ENCODE results near the gene SLC6A18.
"Not testable (repeated sequence)": the region's sequence is repeated elsewhere in the genome, so short reads cannot be mapped to it uniquely, and the experiment has no call there.

The SLC6A18 gene

DNA sequence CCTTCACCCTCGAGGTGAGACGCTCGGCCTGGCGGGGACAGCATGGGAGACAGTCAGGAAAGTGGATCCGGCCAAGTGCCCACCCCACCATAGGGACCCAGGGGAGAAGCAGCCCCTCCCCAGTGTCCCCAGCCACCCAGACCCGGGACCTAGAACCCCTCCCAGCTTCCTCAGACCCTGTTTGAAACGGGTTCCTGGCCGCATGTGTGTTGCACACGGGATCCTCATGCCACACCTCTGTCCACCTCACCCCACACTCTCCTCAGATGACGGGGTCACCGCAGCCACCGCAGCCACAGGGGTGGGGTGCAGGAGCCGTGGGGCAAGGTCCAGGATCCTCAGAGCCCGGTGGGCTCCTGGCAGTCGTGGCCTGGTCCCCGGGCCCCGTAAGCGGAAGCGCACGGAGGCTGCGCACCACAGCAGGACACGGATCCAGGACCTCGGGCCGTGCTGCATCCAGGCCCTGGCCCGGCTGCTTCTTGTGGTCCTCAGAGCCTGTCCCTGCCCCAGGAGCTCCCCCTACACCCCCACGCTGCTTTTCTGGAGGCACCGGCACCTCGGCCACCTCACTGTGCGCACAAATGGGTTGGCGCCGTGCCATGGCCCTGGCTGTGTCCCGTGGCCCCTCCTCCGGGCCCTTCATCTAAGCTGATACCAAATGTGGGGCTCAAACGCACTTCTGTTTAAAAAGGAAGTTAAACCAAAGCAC, 54.4 kb downstream of the SLC6A18 start:
- DNase-seq = no peak

DNA sequence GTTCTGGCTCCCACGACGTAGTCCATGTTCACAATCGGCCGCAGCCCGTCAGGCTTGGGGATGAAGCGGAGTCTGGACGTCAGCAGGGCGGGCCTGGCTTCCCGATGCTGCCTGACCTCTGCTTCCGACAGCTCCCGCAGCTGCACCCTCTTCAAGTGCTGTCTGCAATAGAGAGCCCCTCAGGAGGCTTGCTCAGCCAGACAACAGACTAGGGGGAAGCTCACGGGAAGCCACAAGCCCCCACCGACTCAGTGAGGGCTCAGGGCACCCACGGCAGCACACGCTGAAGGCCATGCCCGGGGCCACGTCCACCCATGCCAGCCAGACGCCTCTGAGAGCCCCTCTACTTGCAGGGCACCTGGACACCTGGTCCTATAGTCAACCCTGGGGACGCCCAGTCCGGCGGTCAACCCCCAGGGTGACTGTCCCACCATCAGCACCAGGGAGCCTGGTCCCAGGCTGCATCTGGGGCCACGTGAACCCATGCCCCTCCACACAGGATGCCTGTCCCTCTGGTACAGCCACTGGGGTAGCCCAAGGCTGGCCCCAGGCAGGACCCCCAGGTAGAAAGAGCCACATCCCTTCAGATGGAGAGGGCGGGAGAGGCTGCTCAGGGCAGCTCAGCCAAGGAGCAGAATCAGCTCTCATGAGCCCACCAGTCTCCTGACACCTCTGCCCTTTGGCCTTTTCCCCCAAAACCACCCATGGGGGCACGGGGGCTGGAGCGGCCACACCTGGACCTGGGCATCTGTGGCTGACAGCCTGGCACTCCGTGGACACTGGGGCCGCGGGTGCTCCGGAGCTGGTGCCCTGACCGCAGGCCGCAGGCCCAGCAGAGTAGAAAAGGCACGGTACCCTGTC, 55.2 kb downstream of the SLC6A18 start:
- no peak for DNase-seq

DNA sequence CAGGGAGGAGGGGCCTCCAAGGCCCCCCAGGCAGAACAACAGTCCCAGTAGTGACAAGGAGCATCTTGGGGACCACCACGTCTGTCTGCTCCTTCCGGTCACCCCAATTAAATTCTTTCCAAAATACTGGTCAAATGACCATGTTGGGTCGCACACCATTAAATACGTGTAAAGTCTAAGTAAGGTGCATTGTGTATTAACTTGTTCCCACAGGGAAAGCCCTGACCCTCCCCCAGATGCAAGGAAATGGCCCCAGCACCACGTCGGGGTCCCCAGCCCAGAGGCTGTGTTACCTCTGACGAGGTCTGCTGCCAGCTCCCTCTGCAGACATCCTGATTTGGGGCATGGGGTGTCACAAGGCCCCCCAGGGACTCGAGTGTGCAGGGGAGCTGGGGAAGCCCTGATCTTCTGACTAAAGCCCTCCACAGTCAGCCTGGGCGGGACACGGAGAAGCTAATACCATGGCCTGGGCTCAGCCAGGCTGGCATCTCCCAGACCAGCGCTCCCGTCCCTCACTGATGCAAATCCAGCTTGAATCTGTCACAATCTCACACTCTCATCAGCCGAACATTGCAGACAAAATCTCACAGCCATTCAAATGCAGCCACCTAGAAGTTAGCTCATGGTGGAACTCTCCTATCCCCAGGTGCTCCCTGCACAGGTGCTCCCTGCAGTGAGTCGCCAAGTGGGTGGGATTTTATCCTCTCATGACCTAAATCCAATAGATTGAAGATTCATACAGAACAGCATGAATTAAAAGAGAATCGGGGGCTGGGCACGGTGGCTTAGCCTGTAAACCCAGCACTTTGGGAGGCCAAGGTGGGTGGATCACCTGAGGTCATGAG, 56.1 kb downstream of the SLC6A18 start:
- DNase-seq = no peak

DNA sequence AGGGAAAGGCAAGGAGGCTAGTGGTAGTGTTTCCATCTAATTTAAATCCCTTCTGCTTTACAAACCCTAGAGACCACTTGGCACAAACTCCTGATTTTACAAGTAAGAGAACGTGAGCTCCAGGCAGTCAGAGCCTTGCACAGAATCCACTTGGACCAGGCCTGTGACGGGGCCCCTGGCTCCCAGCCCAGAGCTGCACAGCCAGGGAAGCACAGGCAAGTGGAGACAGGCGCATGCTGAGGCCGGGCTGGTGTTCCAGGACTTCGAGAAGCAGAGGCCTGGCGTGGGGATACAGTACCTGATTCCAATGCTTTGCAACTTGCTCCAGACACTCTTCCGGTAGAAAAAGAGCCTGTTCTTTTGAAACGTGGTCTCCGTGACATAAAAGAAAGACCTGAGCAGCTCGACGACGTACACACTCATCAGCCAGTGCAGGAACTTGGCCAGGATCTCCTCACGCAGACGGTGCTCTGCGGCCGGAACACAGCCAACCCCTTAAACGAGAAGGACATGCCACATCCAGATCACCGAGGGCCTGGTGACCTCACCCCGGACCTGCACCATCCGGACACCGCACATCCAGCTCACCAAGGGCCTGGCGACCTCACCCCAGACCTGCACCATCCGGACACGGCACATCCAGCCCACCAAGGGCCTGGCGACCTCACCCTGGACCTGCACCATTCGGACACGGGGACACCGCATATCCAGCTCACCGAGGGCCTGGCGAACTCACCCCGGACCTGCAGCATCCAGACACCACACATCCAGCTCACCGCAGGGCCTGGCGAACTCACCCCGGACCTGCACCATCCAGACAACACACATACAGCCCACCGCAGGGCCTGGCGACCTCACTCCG, 57.2 kb downstream of the SLC6A18 start:
- DNase-seq = no peak

DNA sequence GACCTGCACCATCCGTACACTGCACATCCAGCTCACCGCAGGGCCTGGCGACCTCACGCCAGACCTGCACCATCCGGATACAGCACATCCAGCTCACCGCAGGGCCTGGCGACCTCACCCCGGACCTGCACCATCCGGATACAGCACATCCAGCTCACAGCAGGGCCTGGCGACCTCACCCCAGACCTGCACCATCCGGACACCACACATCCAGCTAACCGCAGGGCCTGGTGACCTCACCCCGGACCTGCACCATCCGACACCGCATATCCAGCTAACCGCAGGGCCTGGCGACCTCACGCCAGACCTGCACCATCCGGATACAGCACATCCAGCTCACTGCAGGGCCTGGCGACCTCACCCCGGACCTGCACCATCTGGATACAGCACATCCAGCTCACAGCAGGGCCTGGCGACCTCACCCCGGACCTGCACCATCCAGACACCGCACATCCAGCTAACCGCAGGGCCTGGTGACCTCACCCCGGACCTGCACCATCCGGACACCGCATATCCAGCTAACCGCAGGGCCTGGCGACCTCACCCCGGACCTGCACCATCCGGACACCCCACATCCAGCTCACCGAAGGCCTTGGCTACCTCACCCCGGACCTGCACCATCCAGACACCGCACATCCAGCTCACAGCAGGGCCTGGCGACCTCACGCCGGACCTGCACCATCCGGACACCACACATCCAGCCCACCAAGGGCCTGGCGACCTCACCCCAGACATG, 58.0 kb downstream of the SLC6A18 start:
- not testable (repeated sequence) for DNase-seq

DNA sequence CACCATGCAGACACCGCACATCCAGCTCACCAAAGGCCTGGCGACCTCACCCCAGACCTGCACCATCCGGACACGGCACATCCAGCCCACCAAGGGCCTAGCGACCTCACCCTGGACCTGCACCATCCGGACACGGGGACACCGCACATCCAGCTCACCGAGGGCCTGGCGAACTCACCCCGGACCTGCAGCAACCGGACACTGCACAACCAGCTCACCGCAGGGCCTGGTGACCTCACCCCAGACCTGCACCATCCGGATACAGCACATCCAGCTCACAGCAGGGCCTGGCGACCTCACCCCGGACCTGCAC, 58.5 kb downstream of the SLC6A18 start:
- DNase-seq = not testable (repeated sequence)

DNA sequence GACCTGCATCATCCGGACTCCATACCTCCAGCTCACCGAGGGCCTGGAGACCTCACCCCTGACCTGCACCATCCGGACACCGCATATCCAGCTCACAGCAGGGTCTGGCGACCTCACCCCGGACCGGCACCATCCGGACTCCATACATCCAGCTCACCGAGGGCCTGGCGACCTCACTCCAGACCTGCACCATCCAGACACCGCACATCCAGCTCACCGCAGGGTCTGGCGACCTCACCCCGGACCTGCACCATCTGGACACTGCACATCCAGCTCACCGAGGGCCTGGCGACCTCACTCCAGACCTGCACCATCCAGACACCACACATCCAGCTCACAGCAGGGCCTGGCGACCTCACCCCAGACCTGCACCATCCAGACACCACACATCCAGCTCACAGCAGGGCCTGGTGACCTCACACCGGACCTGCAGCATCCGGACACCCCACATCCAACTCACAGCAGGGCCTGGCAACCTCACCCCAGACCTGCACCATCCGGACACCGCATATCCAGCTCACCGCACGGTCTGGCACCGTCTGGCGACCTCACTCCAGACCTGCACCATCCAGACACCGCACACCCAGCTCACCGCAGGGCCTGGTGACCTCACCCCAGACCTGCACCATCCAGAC, 59.3 kb downstream of the SLC6A18 start:
- not testable (repeated sequence) for DNase-seq

DNA sequence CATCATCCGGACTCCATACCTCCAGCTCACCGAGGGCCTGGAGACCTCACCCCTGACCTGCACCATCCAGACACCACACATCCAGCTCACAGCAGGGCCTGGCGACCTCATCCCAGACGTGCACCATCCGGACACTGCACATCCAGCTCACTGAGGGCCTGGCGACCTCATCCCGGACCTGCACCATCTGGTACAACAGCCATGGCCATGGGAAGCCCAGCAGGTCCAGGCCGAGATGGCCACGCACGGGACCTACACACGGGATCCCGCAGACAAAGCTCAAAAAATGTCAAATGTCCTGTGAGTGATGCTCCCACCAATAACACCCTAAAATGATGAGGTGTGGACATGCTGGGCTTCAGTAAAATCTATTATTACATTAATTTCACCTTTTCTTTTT, 60.0 kb downstream of the SLC6A18 start:
- DNase-seq = no peak

DNA sequence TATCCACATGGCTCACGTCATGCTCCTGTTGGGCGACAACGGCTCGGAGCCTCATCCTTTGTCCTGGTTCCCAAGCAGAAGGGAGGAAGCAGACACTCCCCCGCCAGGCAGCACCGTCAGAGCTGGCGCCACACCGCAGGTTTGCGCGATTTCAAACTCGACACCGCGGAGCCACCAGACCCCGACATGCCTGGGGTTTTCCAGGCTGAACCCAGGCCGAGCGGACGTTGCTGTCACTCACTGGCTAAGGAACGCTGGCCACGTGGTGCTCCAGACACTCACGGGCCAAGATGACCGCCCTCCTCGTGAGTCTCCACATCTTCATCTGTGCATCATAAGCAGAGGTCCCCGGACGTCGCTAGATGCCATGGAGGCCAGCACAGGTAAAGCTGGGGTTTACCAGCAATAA, 60.7 kb downstream of the SLC6A18 start:
- no peak for DNase-seq

DNA sequence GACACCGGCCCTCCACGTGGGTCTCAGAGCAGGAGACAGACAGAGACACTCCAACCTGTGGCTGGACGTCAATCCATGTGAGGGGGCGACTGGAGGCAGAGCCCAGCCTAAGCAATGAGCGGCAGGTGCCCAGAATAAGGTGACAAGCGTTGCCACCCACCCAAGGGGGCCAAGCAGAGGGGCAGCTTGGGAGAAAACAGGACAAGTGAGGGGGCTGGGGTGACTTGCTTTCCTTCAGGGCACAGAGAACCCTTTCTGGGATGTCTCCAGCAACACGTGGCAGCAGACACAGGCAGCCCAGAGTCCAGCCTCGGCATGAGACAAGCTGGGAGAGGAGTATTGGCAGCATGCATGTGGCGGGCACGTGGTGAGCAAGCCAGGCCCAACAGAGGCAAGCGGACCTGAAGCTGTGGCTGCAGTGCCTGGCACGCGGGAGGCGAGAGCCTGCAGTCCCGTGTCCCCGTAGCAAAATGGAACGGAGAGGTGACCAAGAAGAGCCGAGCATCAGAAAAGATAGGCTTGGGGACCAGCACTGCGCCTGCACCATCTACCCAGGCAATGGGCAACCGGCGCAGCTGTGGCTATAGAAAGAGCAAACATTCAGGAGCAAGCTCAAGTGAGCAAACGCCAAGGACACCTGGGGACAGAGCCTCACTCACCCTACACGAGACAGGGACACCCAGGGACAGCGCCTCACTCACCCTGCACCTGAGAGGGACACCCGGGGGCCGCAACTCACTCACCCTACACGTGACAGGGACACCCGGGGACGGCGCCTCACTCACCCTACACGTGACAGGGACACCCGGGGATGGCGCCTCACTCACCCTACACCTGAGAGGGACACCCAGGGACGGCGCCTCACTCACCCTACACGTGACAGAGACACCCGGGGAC, 63.5 kb downstream of the SLC6A18 start:
- no peak for DNase-seq

DNA sequence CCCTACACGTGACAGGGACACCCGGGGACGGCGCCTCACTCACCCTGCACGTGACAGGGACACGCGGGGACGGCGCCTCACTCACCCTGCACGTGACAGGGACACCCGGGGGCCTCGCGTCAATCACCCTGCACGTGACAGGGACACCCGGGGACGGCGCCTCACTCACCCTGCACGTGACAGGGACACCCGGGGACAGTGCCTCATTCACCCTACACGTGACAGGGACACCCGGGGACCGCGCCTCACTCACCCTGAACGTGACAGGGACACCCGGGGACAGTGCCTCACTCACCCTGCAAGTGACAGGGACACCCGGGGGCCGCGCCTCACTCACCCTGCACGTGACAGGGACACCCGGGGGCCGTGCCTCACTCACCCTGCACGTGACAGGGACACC, 64.4 kb downstream of the SLC6A18 start:
- not testable (repeated sequence) for DNase-seq

DNA sequence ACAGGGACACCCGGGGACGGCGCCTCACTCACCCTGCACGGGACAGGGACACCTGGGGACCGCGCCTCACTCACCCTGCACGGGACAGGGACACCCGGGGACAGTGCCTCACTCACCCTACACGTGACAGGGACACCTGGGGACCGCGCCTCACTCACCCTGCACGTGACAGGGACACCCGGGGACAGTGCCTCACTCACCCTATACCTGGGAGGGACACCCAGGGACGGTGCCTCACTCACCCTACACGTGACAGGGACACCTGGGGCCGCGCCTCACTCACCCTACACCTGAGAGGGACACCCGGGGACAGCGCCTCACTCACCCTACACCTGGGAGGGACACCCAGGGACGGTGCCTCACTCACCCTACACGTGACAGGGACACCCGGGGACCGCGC, 65.8 kb downstream of the SLC6A18 start:
- DNase-seq = not testable (repeated sequence)

DNA sequence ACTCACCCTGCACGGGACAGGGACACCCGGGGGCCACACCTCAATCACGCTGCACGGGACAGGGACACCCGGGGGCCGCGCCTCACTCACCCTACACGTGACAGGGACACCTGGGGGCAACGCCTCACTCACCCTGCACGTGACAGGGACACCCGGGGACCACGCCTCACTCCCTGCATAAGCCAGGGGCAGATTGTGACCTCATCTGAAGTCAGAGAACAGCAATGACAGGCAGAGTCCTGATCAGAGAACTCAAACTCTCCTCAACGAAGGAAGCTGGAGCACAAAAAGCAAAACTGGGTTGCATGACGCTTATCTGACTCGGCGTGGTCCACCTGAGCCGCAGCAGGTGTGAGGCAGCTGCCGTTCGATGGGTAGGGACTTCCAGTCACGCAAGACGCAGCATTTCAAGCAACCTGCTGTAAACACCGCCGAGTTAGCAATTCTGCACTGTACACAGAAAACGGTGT, 66.5 kb downstream of the SLC6A18 start:
- DNase-seq = no peak

DNA sequence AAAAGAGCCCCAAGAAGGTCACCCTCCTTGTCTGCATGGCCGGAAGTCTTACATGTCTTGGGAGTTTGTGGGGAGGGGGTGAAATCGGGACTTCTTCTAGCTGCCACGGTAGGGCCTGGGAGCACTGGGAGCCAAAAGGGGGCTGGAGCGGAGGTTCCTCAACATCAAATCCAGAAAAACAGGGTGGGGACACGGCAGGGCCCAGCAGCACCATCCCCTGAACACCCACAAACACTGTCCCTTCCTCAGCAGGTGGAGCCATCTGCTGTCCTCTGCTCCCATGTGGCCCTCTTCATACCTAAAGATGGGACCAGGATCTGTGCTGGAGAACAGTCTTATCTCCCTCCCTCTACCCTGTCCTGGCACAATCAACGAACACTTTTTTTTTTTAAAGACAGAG, 67.0 kb downstream of the SLC6A18 start:
- DNase-seq = no peak

DNA sequence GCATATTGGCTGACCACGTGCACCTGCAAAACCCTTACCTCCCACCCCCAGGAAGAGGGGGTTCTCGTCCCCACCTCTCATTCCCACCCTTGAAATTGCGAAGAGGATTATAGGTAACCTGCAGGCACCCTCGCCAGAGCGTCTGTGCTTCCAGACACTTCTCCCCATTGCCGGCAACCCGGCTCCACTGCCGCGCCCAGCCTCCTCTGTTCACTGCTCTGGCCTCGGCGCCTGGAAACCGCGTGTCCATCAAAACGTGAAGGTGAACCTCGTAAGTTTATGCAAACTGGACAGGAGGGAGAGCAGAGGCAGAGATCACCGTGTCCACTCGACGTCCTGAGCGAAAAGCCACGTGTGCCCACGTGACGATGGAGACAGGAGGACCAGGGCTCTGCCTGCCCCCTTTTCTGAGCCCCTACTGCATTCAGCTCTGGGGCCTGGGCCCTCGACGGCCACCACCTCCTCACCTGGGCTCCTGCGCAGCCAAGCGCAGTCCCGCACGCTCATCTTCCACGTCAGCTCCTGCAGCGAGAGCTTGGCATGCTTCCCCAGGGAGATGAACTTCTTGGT, 67.8 kb downstream of the SLC6A18 start:
- DNase-seq = no peak

DNA sequence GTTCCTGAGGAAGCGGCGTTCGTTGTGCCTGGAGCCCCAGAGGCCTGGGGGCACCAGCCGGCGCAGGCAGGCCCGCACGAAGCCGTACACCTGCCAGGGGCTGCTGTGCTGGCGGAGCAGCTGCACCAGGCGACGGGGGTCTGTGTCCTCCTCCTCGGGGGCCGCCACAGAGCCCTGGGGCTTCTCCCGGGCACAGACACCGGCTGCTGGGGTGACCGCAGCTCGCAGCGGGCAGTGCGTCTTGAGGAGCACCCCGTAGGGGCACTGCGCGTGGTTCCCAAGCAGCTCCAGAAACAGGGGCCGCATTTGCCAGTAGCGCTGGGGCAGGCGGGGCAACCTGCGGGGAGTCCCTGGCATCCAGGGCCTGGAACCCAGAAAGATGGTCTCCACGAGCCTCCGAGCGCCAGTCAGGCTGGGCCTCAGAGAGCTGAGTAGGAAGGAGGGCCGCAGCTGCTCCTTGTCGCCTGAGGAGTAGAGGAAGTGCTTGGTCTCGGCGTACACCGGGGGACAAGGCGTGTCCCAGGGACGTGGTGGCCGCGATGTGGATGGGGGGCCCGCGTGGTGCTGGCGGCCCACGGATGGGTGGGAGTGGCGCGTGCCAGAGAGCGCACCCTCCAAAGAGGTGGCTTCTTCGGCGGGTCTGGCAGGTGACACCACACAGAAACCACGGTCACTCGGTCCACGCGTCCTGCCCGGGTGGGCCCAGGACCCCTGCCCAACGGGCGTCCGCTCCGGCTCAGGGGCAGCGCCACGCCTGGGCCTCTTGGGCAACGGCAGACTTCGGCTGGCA, 68.4 kb downstream of the SLC6A18 start:
- no peak for DNase-seq

DNA sequence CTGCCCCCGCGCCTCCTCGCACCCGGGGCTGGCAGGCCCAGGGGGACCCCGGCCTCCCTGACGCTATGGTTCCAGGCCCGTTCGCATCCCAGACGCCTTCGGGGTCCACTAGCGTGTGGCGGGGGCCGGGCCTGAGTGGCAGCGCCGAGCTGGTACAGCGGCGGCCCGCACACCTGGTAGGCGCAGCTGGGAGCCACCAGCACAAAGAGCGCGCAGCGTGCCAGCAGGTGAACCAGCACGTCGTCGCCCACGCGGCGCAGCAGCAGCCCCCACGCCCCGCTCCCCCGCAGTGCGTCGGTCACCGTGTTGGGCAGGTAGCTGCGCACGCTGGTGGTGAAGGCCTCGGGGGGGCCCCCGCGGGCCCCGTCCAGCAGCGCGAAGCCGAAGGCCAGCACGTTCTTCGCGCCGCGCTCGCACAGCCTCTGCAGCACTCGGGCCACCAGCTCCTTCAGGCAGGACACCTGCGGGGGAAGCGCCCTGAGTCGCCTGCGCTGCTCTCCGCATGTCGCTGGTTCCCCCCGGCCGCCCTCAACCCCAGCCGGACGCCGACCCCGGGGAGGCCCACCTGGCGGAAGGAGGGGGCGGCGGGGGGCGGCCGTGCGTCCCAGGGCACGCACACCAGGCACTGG, 69.1 kb downstream of the SLC6A18 start:
- no peak for DNase-seq

Data from amniotic stem cell (primary cell).